BJ (cell line): Measurements from ENCODE around the gene RGCC. TPM values are rescaled to one million over a fixed set of nuclear protein-coding genes. Genes with fewer than 3 reads are reported as not detected.

ENCODE experiments used
- CTCF ChIA-PET: fragments of 350-600 bp; formaldehyde crosslinking; extraction: SDS; loops from one replicate; lab custom pipeline; 2021; ENCODE audit warnings: antibody characterized with exemption, inconsistent platforms; lab: Yijun Ruan, JAX
- POLR2A ChIA-PET: fragments of 300-600 bp; sonication (Branson Sonifier 250); formaldehyde crosslinking; extraction: SDS; loops from one replicate; lab custom pipeline; 2021; ENCODE audit warnings: antibody characterized with exemption; lab: Charles Lee
- DNase-seq: peaks from one replicate; pipeline ENCODE4 v3.0.0-alpha.2; 2011; ENCODE audit warnings: low read depth
- H3K27me3 ChIP-seq: 2 replicates; pipeline ENCODE4 v1.6.0; 2011; ENCODE audit warnings: low read length; ENCODE audit not compliant: control insufficient read depth, insufficient read depth
- H3K36me3 ChIP-seq: 2 replicates; pipeline ENCODE4 v1.5.1; 2011; ENCODE audit warnings: low read length; ENCODE audit not compliant: control insufficient read depth, insufficient read depth
- H3K4me3 ChIP-seq: 2 replicates; pipeline ENCODE4 v1.5.1; 2011; ENCODE audit warnings: low read depth, mild to moderate bottlenecking, control low read depth, low read length
- polyA plus RNA-seq: library from polyadenylated mRNA; depleted of rRNA; stranded (reverse); fragments of >200 nt; gene quantifications from 2 replicates; pipeline ENCODE4 v1.2.3, GENCODE V29; 2011
- TF ChIP-seq, protein P1 (sequence below): IDR thresholded peaks from 2 replicates; pipeline ENCODE4 v1.5.1; 2011; ENCODE audit warnings: low read depth, mild to moderate bottlenecking, control low read depth, inconsistent platforms, low read length, moderate library complexity; ENCODE audit not compliant: insufficient read depth

The RGCC gene
- polyA plus RNA-seq, 1 experiment, result 5.7 TPM

DNA sequence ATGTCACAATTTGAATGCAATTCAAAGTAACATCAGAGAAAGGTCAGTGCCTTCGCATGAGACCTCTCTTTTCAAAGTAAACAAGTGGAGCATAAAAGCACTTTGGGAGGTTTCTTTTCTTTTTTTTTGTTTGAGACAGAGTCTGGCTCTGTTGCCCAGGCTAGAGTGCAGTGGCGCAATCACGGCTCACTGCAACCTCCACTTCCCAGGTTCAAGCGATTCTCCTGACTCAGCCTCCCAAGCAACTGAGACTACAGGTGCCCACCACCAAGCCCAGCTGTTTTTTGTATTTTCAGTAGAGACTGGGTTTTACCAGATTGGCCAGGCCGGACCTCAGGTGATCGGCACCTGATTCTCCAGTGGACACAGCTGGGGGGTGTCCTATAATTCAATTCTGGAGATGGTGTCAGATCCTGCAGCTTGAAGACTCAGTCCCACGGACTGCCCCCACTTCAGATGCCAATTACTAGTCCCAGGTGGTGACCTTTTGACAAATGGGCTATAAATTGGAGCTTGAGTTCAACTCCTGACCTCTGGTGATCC is 57.6 kb downstream of the RGCC start:
- Histone ChIP-seq H3K36me3 (no peaks in the 10 kb centered on the region), H3K4me3 (no peak overlapping the region), H3K27me3 (no peaks in the 10 kb centered on the region; the same call in 1 of the 2 replicates)
- ChIA-PET CTCF (interaction anchor here (0.7 kb wide), 1 partner anchor 283 kb away, joined by 3 read pairs; no protein-coding TSS in a partner anchor), POLR2A (no interaction called here)
- TF ChIP-seq, protein P1, sequence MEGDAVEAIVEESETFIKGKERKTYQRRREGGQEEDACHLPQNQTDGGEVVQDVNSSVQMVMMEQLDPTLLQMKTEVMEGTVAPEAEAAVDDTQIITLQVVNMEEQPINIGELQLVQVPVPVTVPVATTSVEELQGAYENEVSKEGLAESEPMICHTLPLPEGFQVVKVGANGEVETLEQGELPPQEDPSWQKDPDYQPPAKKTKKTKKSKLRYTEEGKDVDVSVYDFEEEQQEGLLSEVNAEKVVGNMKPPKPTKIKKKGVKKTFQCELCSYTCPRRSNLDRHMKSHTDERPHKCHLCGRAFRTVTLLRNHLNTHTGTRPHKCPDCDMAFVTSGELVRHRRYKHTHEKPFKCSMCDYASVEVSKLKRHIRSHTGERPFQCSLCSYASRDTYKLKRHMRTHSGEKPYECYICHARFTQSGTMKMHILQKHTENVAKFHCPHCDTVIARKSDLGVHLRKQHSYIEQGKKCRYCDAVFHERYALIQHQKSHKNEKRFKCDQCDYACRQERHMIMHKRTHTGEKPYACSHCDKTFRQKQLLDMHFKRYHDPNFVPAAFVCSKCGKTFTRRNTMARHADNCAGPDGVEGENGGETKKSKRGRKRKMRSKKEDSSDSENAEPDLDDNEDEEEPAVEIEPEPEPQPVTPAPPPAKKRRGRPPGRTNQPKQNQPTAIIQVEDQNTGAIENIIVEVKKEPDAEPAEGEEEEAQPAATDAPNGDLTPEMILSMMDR, result no peak
- no peak for DNase-seq

DNA sequence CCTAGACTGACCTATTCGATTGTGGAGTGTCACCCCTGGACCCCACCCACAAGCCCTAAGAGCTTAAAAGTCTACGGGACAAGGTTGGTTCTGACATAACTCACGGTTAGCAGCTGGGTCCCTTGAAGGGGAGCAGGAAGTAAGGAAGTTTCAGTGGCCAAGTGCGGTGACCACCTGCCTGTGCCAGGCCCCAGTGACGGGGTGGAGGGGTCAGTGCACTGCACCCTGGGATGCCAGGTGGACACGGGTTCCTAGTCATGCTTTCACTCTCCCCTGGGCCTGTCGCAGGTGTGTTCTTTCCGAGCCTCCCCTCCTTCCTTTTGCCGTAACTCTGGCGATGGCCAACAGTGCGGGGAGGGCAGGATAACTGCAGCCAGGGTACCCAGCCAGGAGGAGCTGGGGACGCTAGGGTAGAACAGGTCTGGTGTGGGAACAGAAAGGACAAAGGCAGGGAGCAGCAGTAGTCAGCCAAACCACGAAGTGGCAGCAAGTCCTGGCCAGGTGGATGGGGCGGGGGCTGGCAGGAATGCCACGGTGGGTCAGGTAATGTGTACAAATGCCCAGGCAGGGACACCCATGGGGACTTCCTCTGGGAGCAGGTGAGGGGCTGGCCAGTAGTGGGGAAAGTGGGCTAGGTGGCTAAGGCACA is 58.3 kb downstream of the RGCC start:
- Histone ChIP-seq H3K27me3 (no peaks in the 10 kb centered on the region; the same call in 1 of the 2 replicates), H3K4me3 (no peak overlapping the region), H3K36me3 (no peaks in the 10 kb centered on the region)
- DNase-seq, result no peak
- ChIA-PET CTCF (interaction anchor here (0.7 kb wide), 1 partner anchor 283 kb away, joined by 3 read pairs; no protein-coding TSS in a partner anchor), POLR2A (no interaction called here)
- TF ChIP-seq, protein P1, result no peak

DNA sequence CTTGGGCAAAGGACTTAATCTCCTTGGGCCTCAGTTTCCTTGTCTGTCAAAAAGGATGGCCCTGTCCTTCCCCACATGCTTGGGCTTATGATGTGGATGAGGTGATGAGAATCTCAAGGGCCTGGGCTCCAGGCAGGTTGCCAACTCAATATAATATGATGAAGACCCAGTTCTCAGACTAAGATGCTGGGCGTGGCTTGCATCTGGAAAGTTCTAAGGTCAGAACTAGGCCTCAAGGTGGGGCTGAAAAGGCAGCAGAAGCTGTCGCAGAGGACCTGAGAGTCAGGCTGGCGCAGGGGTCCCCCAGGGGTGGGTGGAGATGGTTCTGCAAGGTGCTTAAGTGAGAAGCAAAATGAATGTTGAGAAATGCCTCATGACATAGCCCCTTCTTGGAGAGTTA is 58.8 kb downstream of the RGCC start:
- Histone ChIP-seq H3K4me3 (no peak overlapping the region), H3K27me3 (no peaks in the 10 kb centered on the region; the same call in 1 of the 2 replicates), H3K36me3 (no peaks in the 10 kb centered on the region)
- ChIA-PET CTCF (no interaction called here), POLR2A (no interaction called here)
- DNase-seq, result no peak
- TF ChIP-seq, protein P1, result no peak

DNA sequence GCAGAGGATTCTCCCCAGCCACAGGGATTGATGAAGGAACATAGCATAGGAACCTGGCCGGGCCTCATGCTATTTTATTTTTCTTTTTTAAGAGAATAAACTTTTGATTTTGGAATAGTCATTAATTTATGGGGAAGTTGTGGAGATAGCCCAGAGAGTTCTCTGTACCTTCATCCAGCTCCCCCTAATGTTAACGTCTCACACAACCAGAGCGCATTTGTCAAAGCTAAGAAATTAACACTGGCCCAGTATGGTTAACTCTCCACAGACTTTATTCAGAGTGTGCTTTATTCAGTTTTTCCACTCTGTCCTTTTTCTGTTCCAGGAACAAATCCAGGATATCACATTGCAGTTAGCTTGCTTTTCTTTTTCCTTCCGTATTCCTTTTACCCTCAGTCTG is 59.4 kb downstream of the RGCC start:
- peaks cover 2% of the 10 kb centered on the region; the same call in 1 of the 2 replicates for H3K27me3 ChIP-seq
- no peak for DNase-seq
- POLR2A ChIA-PET, result no interaction called here
- H3K36me3 ChIP-seq, result no peaks in the 10 kb centered on the region
- CTCF ChIA-PET, result interaction anchor here (0.6 kb wide), 1 partner anchor 92 kb away, joined by 4 read pairs; no protein-coding TSS in a partner anchor
- TF ChIP-seq, protein P1, result no peak
- no peak overlapping the region for H3K4me3 ChIP-seq

DNA sequence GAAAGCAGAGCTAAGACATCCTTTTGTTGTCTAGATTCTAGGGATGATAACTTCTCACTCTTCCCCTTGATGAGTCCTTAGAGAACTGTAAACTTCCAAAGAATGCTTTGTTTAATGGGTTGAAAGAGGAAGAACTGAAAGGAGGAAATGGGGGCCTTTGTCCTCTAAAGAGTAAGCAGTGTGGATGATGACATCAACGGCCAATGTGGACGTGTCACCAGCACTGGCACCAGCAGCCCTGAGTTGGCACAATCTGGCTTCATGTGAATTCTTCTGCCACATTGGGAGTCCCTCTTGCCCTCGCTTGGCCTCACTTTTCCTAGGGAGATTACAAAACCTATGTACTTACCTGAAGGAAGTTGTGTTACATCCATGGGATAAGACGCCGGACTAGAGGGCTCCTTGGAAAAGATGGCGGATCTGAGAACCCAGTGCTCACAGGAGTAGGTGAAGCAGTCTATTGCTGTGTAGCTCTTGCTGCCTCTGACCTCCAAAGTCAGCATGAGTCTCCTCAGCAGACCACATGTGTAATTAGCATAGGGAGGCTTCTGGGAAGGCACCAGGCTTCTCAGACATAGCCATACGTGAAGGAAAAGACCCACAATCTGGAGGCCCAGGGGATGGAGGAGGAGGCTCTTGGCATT is 62.8 kb downstream of the RGCC start:
- POLR2A ChIA-PET, result no interaction called here
- Histone ChIP-seq H3K27me3 (peaks cover 3% of the 10 kb centered on the region; the same call in 1 of the 2 replicates), H3K36me3 (no peaks in the 10 kb centered on the region), H3K4me3 (no peak overlapping the region)
- TF ChIP-seq, protein P1, result no peak
- CTCF ChIA-PET, result interaction anchor here (1.1 kb wide), 1 partner anchor 61 kb away, joined by 3 read pairs; no protein-coding TSS in a partner anchor
- DNase-seq, result no peak
